ENCODE data around the gene HGS. TPM values are rescaled to one million over a fixed set of nuclear protein-coding genes. Genes with fewer than 3 reads are reported as not detected.

Gene HGS
- total RNA-seq, 1 experiment from 2014 or later: 240 TPM

DNA sequence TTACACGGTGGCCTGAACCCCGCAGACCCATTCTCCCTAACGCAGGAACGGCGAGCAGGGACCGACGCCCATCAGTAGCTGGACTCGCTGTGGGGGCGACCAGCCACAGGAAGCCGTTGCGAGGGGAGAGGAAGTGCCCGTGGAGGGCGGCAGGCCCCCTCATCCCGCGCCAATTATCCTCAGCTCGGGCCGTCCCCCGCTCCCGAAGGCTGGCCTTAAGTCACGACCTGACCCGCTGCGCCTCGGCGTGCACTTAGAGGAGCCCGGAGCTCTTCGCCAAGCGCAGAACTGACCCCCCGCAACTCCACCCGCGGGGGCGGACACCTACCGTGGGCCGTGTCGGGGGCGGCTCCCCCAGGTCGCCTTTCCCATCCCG, 615 bp upstream of the HGS start:
- no peak for TF ChIP-seq CTCF (IDR thresholded peaks at IDR 0.05)
- no peak for TF ChIP-seq SIN3A (IDR thresholded peaks at IDR 0.05; ENCODE audit: borderline replicate concordance, insufficient read depth, low read depth, low read length)
- no peak for TF ChIP-seq POLR2AphosphoS5 (IDR thresholded peaks at IDR 0.05; ENCODE audit: low read depth, low read length)
- TF ChIP-seq, protein P1, sequence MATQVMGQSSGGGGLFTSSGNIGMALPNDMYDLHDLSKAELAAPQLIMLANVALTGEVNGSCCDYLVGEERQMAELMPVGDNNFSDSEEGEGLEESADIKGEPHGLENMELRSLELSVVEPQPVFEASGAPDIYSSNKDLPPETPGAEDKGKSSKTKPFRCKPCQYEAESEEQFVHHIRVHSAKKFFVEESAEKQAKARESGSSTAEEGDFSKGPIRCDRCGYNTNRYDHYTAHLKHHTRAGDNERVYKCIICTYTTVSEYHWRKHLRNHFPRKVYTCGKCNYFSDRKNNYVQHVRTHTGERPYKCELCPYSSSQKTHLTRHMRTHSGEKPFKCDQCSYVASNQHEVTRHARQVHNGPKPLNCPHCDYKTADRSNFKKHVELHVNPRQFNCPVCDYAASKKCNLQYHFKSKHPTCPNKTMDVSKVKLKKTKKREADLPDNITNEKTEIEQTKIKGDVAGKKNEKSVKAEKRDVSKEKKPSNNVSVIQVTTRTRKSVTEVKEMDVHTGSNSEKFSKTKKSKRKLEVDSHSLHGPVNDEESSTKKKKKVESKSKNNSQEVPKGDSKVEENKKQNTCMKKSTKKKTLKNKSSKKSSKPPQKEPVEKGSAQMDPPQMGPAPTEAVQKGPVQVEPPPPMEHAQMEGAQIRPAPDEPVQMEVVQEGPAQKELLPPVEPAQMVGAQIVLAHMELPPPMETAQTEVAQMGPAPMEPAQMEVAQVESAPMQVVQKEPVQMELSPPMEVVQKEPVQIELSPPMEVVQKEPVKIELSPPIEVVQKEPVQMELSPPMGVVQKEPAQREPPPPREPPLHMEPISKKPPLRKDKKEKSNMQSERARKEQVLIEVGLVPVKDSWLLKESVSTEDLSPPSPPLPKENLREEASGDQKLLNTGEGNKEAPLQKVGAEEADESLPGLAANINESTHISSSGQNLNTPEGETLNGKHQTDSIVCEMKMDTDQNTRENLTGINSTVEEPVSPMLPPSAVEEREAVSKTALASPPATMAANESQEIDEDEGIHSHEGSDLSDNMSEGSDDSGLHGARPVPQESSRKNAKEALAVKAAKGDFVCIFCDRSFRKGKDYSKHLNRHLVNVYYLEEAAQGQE (IDR thresholded peaks at IDR 0.05; ENCODE audit: insufficient read depth in 1 of 2, low read depth in 2 of 2, low read length in 1 of 2): no peak
- TF ChIP-seq TCF7L2 (IDR thresholded peaks at IDR 0.05; ENCODE audit: low read depth, low read length): no peak
- CTCF ChIA-PET: interaction anchor here (1.1 kb wide), 1 partner anchor 8 kb away, joined by 3 read pairs; no protein-coding TSS in a partner anchor
- peak; percentile 37 for ATAC-seq

DNA sequence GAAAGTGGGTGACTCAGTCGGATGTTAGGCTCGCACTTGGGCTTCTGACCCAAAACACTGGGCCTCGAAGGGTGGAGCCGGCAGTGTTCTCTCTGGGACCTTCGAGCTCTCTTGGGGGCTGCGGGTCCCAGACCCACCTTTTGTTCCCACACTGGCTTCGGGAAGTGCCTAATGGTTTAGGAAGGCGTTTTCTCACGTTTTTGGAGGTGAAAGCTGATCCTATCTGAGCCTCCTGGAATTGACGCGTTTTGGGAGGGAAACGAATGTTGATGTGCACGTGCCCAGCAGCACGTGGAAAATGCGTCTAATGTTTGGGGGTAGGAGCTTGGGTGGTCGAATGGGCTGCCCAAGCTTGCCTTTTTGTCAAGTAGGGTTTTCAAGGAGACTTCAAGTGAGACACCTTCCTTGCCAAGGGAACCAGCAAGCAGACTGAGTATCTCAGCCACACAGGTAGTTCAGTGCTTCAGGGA, 666 bp downstream of the HGS start:
- peak overlapping the region; percentile 71 to 78 for H3K4me3 ChIP-seq (ENCODE audit: low read depth in 2 of 2, low read length in 2 of 2)
- BruUV-seq (replicated peaks): TSS peak; percentile 82
- peaks cover 23% of the 10 kb centered on the region for H3K4me1 ChIP-seq (ENCODE audit: control insufficient read depth, insufficient read depth, low read length)
- ATAC-seq (no peak), DNase-seq (ENCODE audit: low read depth, low spot score) (no peak)
- POLR2A ChIA-PET: no interaction called here
- no peaks in the 10 kb centered on the region for H3K27me3 ChIP-seq (ENCODE audit: control insufficient read depth, insufficient read depth, low read length)
- peaks cover 22% of the 10 kb centered on the region; the same call in 1 of the 2 replicates for H3K36me3 ChIP-seq (ENCODE audit: control insufficient read depth, insufficient read depth, low read length)
- in situ Hi-C loops (cut with HindIII; ENCODE audit: low pct_unique_long_range_greater_than_20kb, low sequenced_read_pairs) (no loop called here), intact Hi-C loops (cut with micrococcal nuclease; ENCODE audit: unreplicated experiment) (no loop called here)
- no peaks in the 10 kb centered on the region for H3K9me3 ChIP-seq (ENCODE audit: control insufficient read depth, insufficient read depth, low read depth, low read length)
- TF ChIP-seq CTCF (IDR thresholded peaks at IDR 0.05): no peak
- TF ChIP-seq, protein P1 (IDR thresholded peaks at IDR 0.05; ENCODE audit: insufficient read depth in 1 of 2, low read depth in 2 of 2, low read length in 1 of 2): no peak
- TF ChIP-seq TCF7L2 (IDR thresholded peaks at IDR 0.05; ENCODE audit: low read depth, low read length): no peak
- TF ChIP-seq POLR2AphosphoS5 (IDR thresholded peaks at IDR 0.05; ENCODE audit: low read depth, low read length): no peak
- TF ChIP-seq SIN3A (IDR thresholded peaks at IDR 0.05; ENCODE audit: borderline replicate concordance, insufficient read depth, low read depth, low read length): no peak
- H3K27ac ChIP-seq (ENCODE audit: low read length): peak overlapping the region; percentile 96
- CTCF ChIA-PET: interaction anchor here (1.1 kb wide), 1 partner anchor 9 kb away, joined by 3 read pairs; no protein-coding TSS in a partner anchor

More for the DNA sequence above, 615 bp upstream of the HGS start:
- H3K9me3 ChIP-seq (ENCODE audit: control insufficient read depth, insufficient read depth, low read depth, low read length): no peaks in the 10 kb centered on the region
- intact Hi-C loops (cut with micrococcal nuclease; ENCODE audit: unreplicated experiment) (no loop called here), in situ Hi-C loops (cut with HindIII; ENCODE audit: low pct_unique_long_range_greater_than_20kb, low sequenced_read_pairs) (no loop called here)
- POLR2A ChIA-PET: interaction anchor here (0.6 to 1.1 kb wide), 4 partner anchors 13 to 121 kb away, joined by 3 to 6 read pairs (median 3); partner anchors contain the start of gene GCGR
- peaks cover 16% of the 10 kb centered on the region; the same call in 1 of the 2 replicates for H3K36me3 ChIP-seq (ENCODE audit: control insufficient read depth, insufficient read depth, low read length)
- H3K4me1 ChIP-seq (ENCODE audit: control insufficient read depth, insufficient read depth, low read length): peaks cover 23% of the 10 kb centered on the region
- H3K4me3 ChIP-seq (ENCODE audit: low read depth in 2 of 2, low read length in 2 of 2): peak overlapping the region; percentile 71 to 78
- BruUV-seq (replicated peaks): no TSS peak
- H3K27me3 ChIP-seq (ENCODE audit: control insufficient read depth, insufficient read depth, low read length): no peaks in the 10 kb centered on the region
- H3K27ac ChIP-seq (ENCODE audit: low read length): peak overlapping the region; percentile 93
- DNase-seq (ENCODE audit: low read depth, low spot score): no peak

Measured in Panc1 (cell line).